Gastroesophageal sphincter (tissue), 4 donors: ENCODE data around the gene TTLL13. TPM values are rescaled to one million over a fixed set of nuclear protein-coding genes. Genes with fewer than 3 reads are reported as not detected.

Experiments
- ATAC-seq: fragments of 150-250 bp; one replicate; pipeline ENCODE4 v1.9.1; 2016; ENCODE audit warnings: mild to moderate bottlenecking, moderate library complexity
- H3K27ac ChIP-seq, 4 donors: fragments of 200-600 bp; sonication (generic) in 3 of 4; 1 replicate in 3 of 4; 2 replicates in 1 of 4; pipeline ENCODE4 v1.5.1; 2016 to 2019
- H3K27me3 ChIP-seq: fragments of 200-600 bp; sonication (generic); one replicate; pipeline ENCODE4 v1.5.1; 2019
- H3K36me3 ChIP-seq, 2 donors: fragments of 200-600 bp; sonication (generic); one replicate each; pipeline ENCODE4 v1.5.1; 2019; ENCODE audit warnings: control low read depth in 1 of 2
- H3K4me1 ChIP-seq, 3 donors: fragments of 200-600 bp; sonication (generic); 1 replicate in 2 of 3; 2 replicates in 1 of 3; pipeline ENCODE4 v1.5.1; 2016 to 2019; ENCODE audit warnings: control low read depth in 2 of 3
- H3K4me3 ChIP-seq, 2 donors: fragments of 200-600 bp; sonication (generic); one replicate each; pipeline ENCODE4 v1.5.1; 2019; ENCODE audit warnings: mild to moderate bottlenecking in 1 of 2, moderate library complexity in 1 of 2
- H3K9me3 ChIP-seq, 3 donors: fragments of 200-600 bp; sonication (generic); one replicate each; pipeline ENCODE4 v1.5.1; 2017 to 2019; ENCODE audit warnings: control low read depth in 2 of 3
- CTCF ChIP-seq, 4 experiments: fragments of 200-600 bp in 2 of 4; fragments of 450-650 bp in 2 of 4; sonication (generic) in 1 of 4; IDR thresholded peaks; one replicate each; pipeline ENCODE4 v1.5.1; 2017 to 2019; ENCODE audit warnings: antibody characterized with exemption in 4 of 4, mild to moderate bottlenecking in 2 of 4, moderate library complexity in 2 of 4
- EP300 ChIP-seq: sonication (generic); formaldehyde crosslinking; IDR thresholded peaks from one replicate; pipeline ENCODE4 v1.6.1; 2017; ENCODE audit warnings: antibody characterized with exemption, mild to moderate bottlenecking
- POLR2A ChIP-seq, 2 donors: fragments of 450-650 bp; IDR thresholded peaks; one replicate each; pipeline ENCODE4 v1.6.1; 2017; ENCODE audit warnings: antibody characterized with exemption in 2 of 2, mild to moderate bottlenecking in 2 of 2, moderate library complexity in 1 of 2
- POLR2AphosphoS5 ChIP-seq: sonication (generic); formaldehyde crosslinking; IDR thresholded peaks from one replicate; pipeline ENCODE4 v1.6.1; 2017; ENCODE audit warnings: antibody characterized with exemption
- WGBS, 2 donors: methylation state at CpG; one replicate each; pipeline ENCODE4 v1.1.5; 2018; ENCODE audit warnings: low coverage in 1 of 2; 5-methylcytosine and 5-hydroxymethylcytosine counted together
- total RNA-seq, 4 donors: library from RNA; depleted of rRNA; stranded (reverse); fragments of >200 nt; gene quantifications; one replicate each; pipeline ENCODE4 v1.1.0, GENCODE V29; 2016

TTLL13 gene
- total RNA-seq, 4 donors from 2014 or later: 0.54 TPM; not detected in 3

- WGBS, 2 donors: 58 to 89% methylated on average over 5 to 15 of the region's 35 CpGs
- Histone ChIP-seq H3K27me3 (no peaks in the 10 kb centered on the region), H3K9me3 (no peaks in the 10 kb centered on the region), H3K4me3 (no peak overlapping the region), H3K36me3 (peaks cover 0 to 54% of the 10 kb centered on the region in 2 donors), H3K27ac (peak overlapping the region in 3 of 4 donors; percentile 12 to 67 (median 46)), H3K4me1 (peaks cover 0 to 44% (median 15%) of the 10 kb centered on the region in 3 donors)
- ATAC-seq: no peak
- TF ChIP-seq POLR2AphosphoS5 (no peak), POLR2A (IDR thresholded peaks at IDR 0.05) (no peak), EP300 (no peak), CTCF (IDR thresholded peaks at IDR 0.05) (no peak)
Observed at GRCh38 chr15:90212221-90213098, 36.9 kb upstream of the TTLL13 start.

- TF ChIP-seq POLR2AphosphoS5: no peak
- no peak for TF ChIP-seq CTCF (IDR thresholded peaks at IDR 0.05)
- TF ChIP-seq POLR2A (IDR thresholded peaks at IDR 0.05): no peak
- TF ChIP-seq EP300: no peak
- ATAC-seq: no peak
- H3K9me3 ChIP-seq: no peaks in the 10 kb centered on the region
- no peaks in the 10 kb centered on the region for H3K27me3 ChIP-seq
- peaks cover 0 to 59% of the 10 kb centered on the region in 2 donors for H3K36me3 ChIP-seq
- no peak overlapping the region for H3K4me3 ChIP-seq
- WGBS, 2 donors: 60 to 76% methylated on average over 5 to 8 of the region's 12 CpGs
- H3K27ac ChIP-seq: peak overlapping the region in 3 of 4 donors; percentile 26 to 36 (median 29)
- peaks cover 0 to 45% (median 15%) of the 10 kb centered on the region in 3 donors for H3K4me1 ChIP-seq
Observed at GRCh38 chr15:90213122-90213817, 36.1 kb upstream of the TTLL13 start.

DNA sequence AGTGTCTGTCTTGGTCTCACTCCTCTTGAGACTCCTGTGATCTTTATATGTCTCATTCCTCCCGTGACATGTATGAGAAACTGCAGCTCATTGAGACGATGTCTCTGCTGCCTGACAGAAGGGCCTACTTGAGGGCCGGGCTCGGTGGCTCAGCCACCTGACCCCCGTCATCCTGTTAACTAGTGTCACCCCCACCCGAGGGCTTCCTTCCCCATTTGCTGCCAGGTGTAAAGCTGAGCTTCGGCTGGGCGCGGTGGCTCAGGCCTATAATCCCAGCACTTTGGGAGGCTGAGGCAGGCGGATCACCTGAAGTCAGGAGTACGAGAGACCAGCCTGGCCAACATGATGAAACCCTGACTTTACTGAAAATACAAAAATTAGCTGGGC, 35.5 kb upstream of the TTLL13 start:
- H3K27ac ChIP-seq: peak overlapping the region in 2 of 4 donors; percentile 26 to 29
- H3K9me3 ChIP-seq: no peaks in the 10 kb centered on the region
- no peak overlapping the region for H3K4me3 ChIP-seq
- 80% methylated on average over 5 of the region's 11 CpGs; no CpG with 5 or more reads in 1 of the 2 donors for WGBS, 2 donors
- no peak for TF ChIP-seq POLR2AphosphoS5
- no peak for TF ChIP-seq EP300
- TF ChIP-seq POLR2A (IDR thresholded peaks at IDR 0.05): no peak
- TF ChIP-seq CTCF (IDR thresholded peaks at IDR 0.05): no peak
- ATAC-seq: no peak
- H3K36me3 ChIP-seq: peaks cover 0 to 64% of the 10 kb centered on the region in 2 donors
- peaks cover 0 to 50% (median 15%) of the 10 kb centered on the region in 3 donors for H3K4me1 ChIP-seq
- no peaks in the 10 kb centered on the region for H3K27me3 ChIP-seq

- WGBS, 2 donors: 71 to 81% methylated on average over 6 to 8 of the region's 8 CpGs
- peak in 2 of 4 experiments; percentile 8 to 18 for TF ChIP-seq CTCF (IDR thresholded peaks at IDR 0.05)
- TF ChIP-seq POLR2AphosphoS5: no peak
- no peak overlapping the region for H3K27ac ChIP-seq
Observed at GRCh38 chr15:90214553-90215196, 34.7 kb upstream of the TTLL13 start.

More at GRCh38 chr15:90214553-90215196, 34.7 kb upstream of the TTLL13 start:
- no peak for ATAC-seq
- H3K4me3 ChIP-seq: no peak overlapping the region
- no peaks in the 10 kb centered on the region for H3K27me3 ChIP-seq
- peaks cover 0 to 57% of the 10 kb centered on the region in 2 donors for H3K36me3 ChIP-seq
- peaks cover 0 to 59% (median 15%) of the 10 kb centered on the region in 3 donors for H3K4me1 ChIP-seq
- no peaks in the 10 kb centered on the region for H3K9me3 ChIP-seq
